Neuron (in vitro differentiated cells): Measurements from ENCODE around the gene CRYGN.

Experiments
- H2AFZ ChIP-seq: one replicate; pipeline ENCODE4 v1.6.1; 2013; ENCODE audit warnings: low read depth, mild to moderate bottlenecking, inconsistent platforms, low read length, moderate library complexity
- H3K27me3 ChIP-seq: one replicate; pipeline ENCODE4 v1.6.1; 2013; ENCODE audit warnings: low read length; ENCODE audit not compliant: insufficient read depth
- H3K36me3 ChIP-seq: one replicate; pipeline ENCODE4 v1.6.1; 2013; ENCODE audit warnings: low read length; ENCODE audit not compliant: insufficient read depth
- H3K4me1 ChIP-seq: one replicate; pipeline ENCODE4 v1.6.1; 2013; ENCODE audit warnings: low read length; ENCODE audit not compliant: insufficient read depth
- H3K4me3 ChIP-seq: 2 replicates; pipeline ENCODE4 v1.5.1; 2013; ENCODE audit warnings: mild to moderate bottlenecking, low read length, moderate library complexity
- H3K9me3 ChIP-seq: one replicate; pipeline ENCODE4 v1.6.1; 2013; ENCODE audit warnings: low read length

CRYGN gene

GRCh38 chr7:151442776-151443496 is 3.0 kb upstream of the CRYGN start:
- H3K4me1 ChIP-seq: peaks cover 5% of the 10 kb centered on the region
- H3K27me3 ChIP-seq: peaks cover 29% of the 10 kb centered on the region
- H3K4me3 ChIP-seq: no peak overlapping the region

GRCh38 chr7:151440799-151441445 is 981 bp upstream of the CRYGN start:
- H3K4me1 ChIP-seq: peaks cover 5% of the 10 kb centered on the region
- no peak overlapping the region for H3K4me3 ChIP-seq
- H3K27me3 ChIP-seq: peaks cover 32% of the 10 kb centered on the region
- no peaks in the 10 kb centered on the region for H3K36me3 ChIP-seq
- peaks cover 7% of the 10 kb centered on the region for H3K9me3 ChIP-seq
- no peak overlapping the region for H2AFZ ChIP-seq

More at GRCh38 chr7:151442776-151443496, 3.0 kb upstream of the CRYGN start:
- H3K9me3 ChIP-seq: peaks cover 7% of the 10 kb centered on the region
- H3K36me3 ChIP-seq: no peaks in the 10 kb centered on the region
- H2AFZ ChIP-seq: no peak overlapping the region

GRCh38 chr7:151438864-151439601 is 908 bp downstream of the CRYGN start:
- peak overlapping the region; percentile 40 for H3K4me3 ChIP-seq
- peaks cover 32% of the 10 kb centered on the region for H3K27me3 ChIP-seq
- peaks cover 7% of the 10 kb centered on the region for H3K9me3 ChIP-seq
- peaks cover 5% of the 10 kb centered on the region for H3K4me1 ChIP-seq
- H2AFZ ChIP-seq: no peak overlapping the region
- H3K36me3 ChIP-seq: no peaks in the 10 kb centered on the region

GRCh38 chr7:151437866-151438516 is 1.9 kb downstream of the CRYGN start:
- no peak overlapping the region for H3K4me3 ChIP-seq
- H3K9me3 ChIP-seq: peaks cover 7% of the 10 kb centered on the region
- H3K36me3 ChIP-seq: no peaks in the 10 kb centered on the region
- peaks cover 5% of the 10 kb centered on the region for H3K4me1 ChIP-seq
- no peak overlapping the region for H2AFZ ChIP-seq
- peaks cover 32% of the 10 kb centered on the region for H3K27me3 ChIP-seq

- peaks cover 5% of the 10 kb centered on the region for H3K4me1 ChIP-seq
- peaks cover 32% of the 10 kb centered on the region for H3K27me3 ChIP-seq
- no peaks in the 10 kb centered on the region for H3K36me3 ChIP-seq
Measured at GRCh38 chr7:151437159-151437553, 2.8 kb downstream of the CRYGN start.

GRCh38 chr7:151436446-151437158 is 3.3 kb downstream of the CRYGN start:
- Histone ChIP-seq H2AFZ (no peak overlapping the region), H3K36me3 (no peaks in the 10 kb centered on the region), H3K4me3 (no peak overlapping the region), H3K4me1 (peaks cover 5% of the 10 kb centered on the region), H3K27me3 (peaks cover 32% of the 10 kb centered on the region), H3K9me3 (peaks cover 7% of the 10 kb centered on the region)

More at GRCh38 chr7:151437159-151437553, 2.8 kb downstream of the CRYGN start:
- peaks cover 7% of the 10 kb centered on the region for H3K9me3 ChIP-seq
- no peak overlapping the region for H2AFZ ChIP-seq
- no peak overlapping the region for H3K4me3 ChIP-seq

- Histone ChIP-seq H3K36me3 (no peaks in the 10 kb centered on the region), H2AFZ (no peak overlapping the region), H3K9me3 (peaks cover 7% of the 10 kb centered on the region), H3K4me3 (no peak overlapping the region), H3K27me3 (peaks cover 31% of the 10 kb centered on the region), H3K4me1 (peaks cover 5% of the 10 kb centered on the region)
Measured at GRCh38 chr7:151435971-151436370, 4.0 kb downstream of the CRYGN start.

DNA sequence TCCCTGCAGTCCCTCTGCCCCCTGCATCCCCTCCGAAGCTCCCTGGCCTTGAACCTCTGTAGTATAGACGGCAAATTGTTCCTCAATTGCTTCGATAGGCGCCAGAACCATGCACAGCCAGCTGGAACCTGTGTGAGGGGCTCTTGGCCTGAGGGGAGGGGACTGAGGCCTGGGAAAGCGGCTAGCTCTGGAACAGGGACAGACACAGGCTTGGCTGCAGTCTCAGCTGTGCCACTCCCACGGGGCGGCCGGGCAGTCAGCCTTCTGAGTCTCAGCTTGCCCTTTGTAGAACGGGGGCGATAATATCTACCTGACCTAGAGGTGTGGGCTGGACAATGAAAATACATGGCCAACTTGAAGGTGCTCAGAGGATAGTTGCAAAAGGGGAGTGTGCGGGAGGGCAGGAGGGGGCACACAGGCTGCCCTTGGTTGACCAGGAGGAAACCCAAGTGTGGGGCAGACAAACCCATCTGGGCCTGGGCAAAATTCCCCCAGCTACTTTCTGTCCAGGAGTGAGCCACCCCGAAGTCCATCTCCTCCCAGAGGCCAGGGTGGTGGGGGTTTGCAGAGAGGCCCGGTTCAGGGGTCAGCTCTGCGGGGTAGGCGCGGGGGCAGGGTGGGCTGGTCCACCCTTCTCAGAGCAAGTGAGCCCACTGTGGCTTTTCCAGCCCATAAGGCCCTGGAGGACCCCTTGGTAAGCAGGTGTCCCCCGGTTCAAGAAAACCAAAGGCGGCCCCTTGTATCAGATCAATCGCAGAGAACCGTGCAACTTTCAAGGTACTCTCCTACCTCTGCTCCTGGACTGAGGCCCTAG is 4.6 kb downstream of the CRYGN start:
- Histone ChIP-seq H3K27me3 (peaks cover 24% of the 10 kb centered on the region), H2AFZ (no peak overlapping the region), H3K4me1 (peaks cover 5% of the 10 kb centered on the region), H3K4me3 (no peak overlapping the region), H3K9me3 (peaks cover 7% of the 10 kb centered on the region), H3K36me3 (no peaks in the 10 kb centered on the region)

DNA sequence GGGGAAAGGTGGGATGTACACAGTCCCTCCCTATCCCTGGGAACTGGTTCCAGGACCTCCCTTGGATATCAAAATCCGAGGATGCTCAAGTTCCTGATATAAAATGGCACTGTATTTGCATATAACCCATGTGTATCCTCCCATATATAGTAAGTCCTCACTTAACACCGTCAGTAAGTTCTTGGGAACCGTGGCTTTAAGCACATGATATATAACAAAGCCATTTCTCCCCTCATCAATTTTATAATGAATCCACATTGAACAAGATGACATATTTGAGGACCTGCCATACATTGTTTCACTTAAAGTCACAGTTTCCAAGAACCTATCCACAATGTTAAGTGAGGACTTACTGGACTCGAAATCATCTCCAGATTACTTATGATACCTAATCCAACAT is 5.4 kb downstream of the CRYGN start:
- Histone ChIP-seq H3K4me1 (peaks cover 3% of the 10 kb centered on the region), H3K9me3 (peaks cover 7% of the 10 kb centered on the region), H3K4me3 (no peak overlapping the region), H3K36me3 (no peaks in the 10 kb centered on the region), H2AFZ (no peak overlapping the region), H3K27me3 (peaks cover 17% of the 10 kb centered on the region)

DNA sequence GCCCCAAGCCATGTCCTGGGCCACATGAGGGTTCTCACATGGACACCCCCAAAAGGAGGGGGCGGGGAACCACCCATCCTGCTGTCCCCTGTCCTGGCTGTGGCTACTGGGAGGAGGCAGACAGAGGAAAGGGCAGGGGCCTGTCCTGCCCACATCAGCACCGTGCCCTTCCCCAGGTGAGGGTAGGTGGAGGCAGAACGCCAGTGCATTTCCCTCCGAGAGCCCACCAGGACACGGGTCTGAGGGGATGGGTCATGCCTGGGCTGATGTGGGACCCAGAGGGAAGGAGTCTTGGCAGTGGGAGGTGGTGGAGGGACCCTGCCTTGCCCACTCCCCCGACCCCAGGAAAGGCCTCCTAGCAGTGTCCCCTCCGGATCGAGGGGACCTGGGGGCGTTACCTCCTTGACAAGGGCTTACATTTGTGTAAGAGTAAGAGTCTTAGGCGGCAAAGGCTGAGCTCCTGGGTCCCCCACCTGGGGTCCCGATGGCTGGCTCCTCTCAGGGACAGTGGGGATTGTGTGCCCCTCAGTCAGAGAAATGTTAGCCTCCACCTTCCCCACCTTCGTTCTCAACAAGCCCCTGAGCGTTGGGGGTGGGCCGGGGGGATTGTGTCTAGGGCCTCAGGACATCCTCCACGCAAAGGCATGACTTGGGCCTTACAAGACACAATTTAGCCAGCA is 6.1 kb downstream of the CRYGN start:
- peaks cover 4% of the 10 kb centered on the region for H3K4me1 ChIP-seq
- H2AFZ ChIP-seq: no peak overlapping the region
- H3K36me3 ChIP-seq: no peaks in the 10 kb centered on the region
- H3K9me3 ChIP-seq: peaks cover 6% of the 10 kb centered on the region
- peaks cover 11% of the 10 kb centered on the region for H3K27me3 ChIP-seq
- no peak overlapping the region for H3K4me3 ChIP-seq

DNA sequence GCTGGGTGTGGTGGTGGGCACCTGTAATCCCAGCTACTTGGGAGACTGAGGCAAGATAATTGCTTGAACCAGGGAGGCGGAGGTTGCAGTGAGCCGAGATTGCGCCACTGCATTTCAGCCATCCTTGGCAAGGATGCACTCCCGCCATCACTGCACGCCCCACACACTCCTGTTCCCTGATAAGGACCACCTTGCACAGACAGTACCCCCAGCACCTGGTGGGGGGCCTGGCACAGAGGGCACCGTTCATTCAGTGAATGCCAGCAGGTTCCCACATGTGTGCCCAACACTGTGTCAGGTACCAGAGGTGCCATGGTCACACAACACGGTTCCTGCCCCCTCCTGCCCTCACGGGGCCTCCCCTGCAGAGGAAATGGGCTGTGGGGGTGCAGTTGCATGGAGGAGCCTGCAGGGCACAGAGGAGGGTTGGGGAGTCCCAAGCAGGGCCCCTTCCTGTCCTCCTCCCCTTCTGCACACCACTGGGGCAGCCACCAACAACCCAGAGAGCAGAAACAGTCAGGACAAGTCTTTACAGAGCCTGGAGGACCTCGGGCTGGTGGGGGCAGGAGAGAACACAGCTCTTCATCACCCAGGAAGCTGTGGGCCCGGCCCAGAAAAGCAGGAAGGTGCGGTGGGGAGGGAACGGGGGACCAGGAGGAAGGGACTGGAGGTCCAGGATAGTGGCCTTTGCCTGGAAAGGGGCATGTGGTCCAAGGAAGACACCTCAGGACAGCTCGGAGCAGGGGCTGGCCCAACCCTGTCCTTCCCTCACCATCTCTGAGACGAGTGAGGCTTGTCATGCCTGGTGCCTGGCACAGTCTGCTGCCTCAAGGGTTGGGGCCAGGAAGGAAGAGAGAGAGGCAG is 7.1 kb downstream of the CRYGN start:
- H2AFZ ChIP-seq: no peak overlapping the region
- peaks cover 11% of the 10 kb centered on the region for H3K4me1 ChIP-seq
- H3K9me3 ChIP-seq: no peaks in the 10 kb centered on the region
- no peaks in the 10 kb centered on the region for H3K36me3 ChIP-seq
- H3K27me3 ChIP-seq: peaks cover 4% of the 10 kb centered on the region
- no peak overlapping the region for H3K4me3 ChIP-seq
